ENCODE results near the gene BACE2. TPM values are rescaled to one million over a fixed set of nuclear protein-coding genes. Genes with fewer than 3 reads are reported as not detected.

BACE2 gene
- polyA plus RNA-seq, 1 donor: 29.1 TPM

DNA sequence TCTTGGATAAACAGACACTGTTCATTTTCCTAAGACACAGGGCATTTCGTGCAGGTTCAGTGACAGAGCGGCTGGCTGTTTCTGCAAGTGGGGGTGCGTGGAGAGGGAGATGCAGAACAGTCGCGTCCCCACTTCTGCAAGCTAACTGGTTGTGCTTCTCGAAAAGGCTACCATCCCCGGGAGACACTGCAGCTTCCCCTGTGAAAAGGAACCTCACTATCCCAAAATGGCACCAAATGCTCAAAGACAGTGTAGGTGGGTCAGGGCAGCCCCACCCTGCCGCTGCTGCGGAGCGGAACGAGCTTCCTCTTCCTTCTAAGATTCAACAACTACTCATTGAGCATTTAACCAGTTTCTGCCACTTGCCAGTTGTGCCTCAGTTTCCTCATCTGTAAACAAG, 19.2 kb upstream of the BACE2 start:
- DNase-seq (ENCODE audit: low read depth): no peak

DNA sequence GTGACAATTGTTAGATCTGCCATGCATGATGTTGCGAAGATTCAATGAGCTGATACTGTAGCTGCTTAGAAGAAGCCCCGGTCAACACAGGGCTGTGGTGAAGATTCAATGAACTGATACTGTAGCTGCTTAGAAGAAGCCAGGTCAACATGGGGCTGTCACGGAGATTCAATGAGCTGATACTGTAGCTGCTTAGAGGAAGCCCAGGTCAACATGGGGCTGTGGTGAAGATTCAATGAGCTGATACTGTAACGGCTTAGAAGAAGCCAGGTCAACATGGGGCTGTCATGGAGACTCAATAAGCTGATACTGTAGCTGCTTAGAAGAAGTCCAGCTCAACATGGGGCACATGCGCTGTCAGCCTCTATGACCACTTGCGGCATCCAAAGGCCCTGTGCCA, 18.8 kb upstream of the BACE2 start:
- no peak for DNase-seq (ENCODE audit: low read depth)

GRCh38 chr21:41152147-41152546, 15.8 kb upstream of the BACE2 start:
- no peak for DNase-seq (ENCODE audit: low read depth)

DNA sequence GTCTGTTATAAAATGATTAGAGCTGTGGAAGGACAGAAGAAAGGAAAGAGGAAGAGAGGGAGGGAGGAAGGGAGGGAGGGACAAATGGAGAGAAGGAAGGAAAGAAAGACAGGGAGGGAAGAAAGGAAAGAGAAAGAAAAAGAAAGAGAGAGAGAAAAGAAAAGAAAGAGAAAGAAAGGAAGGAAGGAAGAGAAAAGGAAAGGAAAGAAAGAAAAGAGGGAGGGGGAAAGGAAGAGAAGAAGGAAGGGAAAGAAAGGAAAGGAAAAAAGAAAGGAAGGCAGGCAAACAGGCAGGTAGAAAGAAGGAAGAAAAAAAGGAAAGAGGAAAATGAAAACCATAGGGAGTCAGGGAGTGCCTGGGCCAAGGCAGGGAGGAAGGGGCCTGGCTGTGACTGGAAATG, 14.5 kb upstream of the BACE2 start:
- DNase-seq (ENCODE audit: low read depth): no peak

- no peak for DNase-seq (ENCODE audit: low read depth)
Observed at GRCh38 chr21:41156142-41156541, 11.8 kb upstream of the BACE2 start.

DNA sequence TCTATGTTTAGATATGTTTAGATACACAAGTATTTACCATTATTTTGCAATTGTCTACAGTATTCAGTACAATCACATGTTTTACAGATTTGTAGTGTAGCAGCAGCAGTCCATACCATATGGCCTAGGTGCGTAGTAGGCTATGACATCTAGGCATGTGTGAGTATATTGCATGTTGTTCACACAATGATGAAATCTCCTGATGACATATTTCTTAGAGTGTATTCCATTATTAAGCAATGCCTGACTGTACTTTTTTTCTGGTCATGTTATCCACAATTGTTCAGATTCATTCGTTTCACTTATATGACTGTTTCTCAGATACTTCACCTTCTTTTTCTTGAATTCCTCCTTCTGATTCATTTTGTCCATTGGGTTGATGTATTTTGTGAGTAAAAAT, 9.9 kb upstream of the BACE2 start:
- no peak for DNase-seq (ENCODE audit: low read depth)

- DNase-seq (ENCODE audit: low read depth): no peak
Observed at GRCh38 chr21:41160036-41160435, 7.9 kb upstream of the BACE2 start.

GRCh38 chr21:41161428-41161827, 6.5 kb upstream of the BACE2 start:
- DNase-seq (ENCODE audit: low read depth): no peak

DNA sequence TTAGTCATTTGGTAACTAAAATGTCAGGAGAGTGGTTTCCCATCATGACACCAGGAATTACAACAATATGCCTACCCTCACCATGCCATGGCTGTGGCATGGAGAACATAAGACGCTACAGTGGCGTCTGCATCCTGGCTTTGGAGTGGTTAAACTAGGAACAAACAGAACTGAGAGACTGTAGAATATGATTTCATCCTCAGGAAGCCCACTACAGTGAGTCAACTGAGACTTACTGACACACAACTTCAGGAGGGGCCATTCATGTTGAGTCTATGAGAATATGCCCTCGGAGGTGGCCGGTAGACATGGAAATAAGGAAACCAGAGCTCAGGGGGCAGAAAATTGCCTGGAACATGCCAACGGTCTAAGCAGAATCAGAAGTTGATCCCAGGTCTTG, 5.9 kb upstream of the BACE2 start:
- no peak for DNase-seq (ENCODE audit: low read depth)

- DNase-seq (ENCODE audit: low read depth): no peak
Observed at GRCh38 chr21:41163091-41163490, 4.9 kb upstream of the BACE2 start.

DNA sequence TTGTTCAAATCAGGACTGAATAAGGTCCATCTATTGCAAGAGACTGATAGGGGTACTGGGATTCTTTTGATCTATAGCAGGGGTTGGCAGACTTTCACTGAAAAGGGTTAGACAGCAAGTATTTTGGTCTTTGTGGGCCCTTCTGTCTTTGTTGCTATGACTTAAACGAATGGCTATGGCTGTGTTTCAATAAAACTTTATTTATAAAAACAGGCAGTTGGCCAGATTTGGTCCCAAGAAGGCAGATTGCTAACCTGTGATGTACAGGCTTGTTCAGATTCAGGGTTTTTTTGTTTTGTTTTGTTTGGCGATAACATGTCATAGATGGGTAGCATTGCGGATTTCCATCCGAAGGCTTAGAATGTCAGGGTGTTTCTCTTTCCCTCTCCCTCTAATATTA, 3.9 kb upstream of the BACE2 start:
- DNase-seq (ENCODE audit: low read depth): no peak

- DNase-seq (ENCODE audit: low read depth): no peak
Observed at GRCh38 chr21:41164981-41165655, 2.8 kb upstream of the BACE2 start.

GRCh38 chr21:41166884-41167283, 1.1 kb upstream of the BACE2 start:
- no peak for DNase-seq (ENCODE audit: low read depth)

DNA sequence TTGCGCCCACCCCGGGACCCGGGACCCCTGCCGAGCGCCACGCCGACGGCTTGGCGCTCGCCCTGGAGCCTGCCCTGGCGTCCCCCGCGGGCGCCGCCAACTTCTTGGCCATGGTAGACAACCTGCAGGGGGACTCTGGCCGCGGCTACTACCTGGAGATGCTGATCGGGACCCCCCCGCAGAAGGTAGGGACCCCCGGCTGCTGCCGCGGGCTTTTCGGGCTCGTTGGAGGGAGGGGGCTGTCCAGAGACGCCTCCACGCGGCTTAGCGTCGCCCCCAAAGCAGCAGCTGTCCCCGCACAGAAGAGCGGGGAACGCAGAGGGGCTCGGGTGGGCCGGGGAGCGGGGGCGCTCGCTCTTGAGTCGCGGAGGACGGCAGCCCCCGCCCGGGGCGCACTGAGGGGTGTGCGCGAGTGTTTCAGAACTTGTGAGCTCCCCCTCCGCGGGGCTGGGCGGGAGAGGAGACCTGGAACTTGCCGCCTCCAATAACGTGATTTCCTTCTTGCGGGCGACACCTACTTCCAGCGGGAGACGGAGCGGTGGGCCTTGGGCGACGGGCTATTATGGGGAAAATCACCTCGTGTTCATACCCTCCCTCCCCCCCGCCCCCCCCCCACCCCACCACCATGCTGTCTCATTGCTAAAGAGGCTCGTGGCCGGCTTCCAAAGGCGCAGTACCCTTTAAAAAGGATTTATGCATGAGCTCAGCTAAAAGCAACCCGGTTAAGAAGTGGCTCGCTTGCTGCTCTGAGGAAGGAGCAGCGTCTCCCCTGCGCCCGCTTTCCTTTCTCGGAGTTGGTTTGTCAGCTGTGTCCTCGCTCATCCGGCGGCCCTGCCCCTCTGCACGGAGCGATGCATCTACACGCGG, 664 bp downstream of the BACE2 start:
- peak; percentile 34 for DNase-seq (ENCODE audit: low read depth)

DNA sequence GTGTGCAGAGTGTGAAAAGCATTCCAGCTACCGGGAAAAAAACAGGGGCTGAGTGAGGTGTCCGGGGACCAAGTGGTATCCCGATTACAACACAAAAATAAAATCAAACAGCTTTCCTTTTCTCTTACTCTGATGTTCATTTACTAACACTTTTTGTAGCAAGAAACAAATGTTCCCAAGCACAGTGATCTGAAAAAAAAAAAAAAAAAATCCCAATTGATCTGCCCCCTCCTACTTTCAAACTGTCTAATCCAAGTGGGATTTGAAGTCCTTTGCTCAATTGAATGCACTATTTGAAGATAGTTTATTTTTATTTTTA, 1.3 kb downstream of the BACE2 start:
- DNase-seq (ENCODE audit: low read depth): no peak

GRCh38 chr21:41169701-41170100, 1.7 kb downstream of the BACE2 start:
- DNase-seq (ENCODE audit: low read depth): no peak

GRCh38 chr21:41170442-41170841, 2.5 kb downstream of the BACE2 start:
- DNase-seq (ENCODE audit: low read depth): no peak

DNA sequence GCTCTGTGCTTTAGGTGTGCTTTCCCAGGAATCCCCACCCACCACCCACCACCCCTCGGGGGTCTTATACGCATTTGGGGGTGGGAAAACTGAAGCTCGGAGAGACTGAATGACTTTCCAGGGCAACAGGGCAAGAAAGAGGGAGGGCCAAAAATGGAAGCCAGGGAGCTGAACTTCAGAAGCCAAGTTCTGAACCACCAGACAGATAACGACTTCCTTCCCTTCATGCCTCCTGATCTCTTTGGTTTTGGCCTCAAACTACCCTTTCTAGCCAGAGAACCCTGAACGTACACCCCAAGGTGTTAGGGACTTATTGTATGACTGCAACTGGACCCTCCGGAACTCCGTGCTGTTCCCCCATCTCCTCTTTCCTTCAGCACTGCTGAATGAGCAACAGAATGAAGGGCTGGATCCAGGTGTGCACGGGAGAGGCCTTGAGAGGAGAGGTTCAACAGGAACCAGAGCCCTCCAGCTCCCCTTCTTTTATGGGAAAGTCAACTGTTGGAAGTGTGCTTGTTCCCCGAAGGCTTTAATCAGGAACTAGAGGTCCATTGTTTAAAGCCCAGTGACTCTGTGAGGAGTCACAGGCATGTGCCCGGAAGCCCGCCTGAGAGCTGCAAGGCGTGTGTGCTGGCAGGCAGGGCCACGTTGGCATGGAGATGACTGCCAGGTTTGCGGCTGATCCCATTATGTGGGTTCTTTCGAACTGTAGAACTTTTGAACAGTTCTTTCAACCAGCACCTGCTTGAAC, 3.1 kb downstream of the BACE2 start:
- DNase-seq (ENCODE audit: low read depth): no peak

DNA sequence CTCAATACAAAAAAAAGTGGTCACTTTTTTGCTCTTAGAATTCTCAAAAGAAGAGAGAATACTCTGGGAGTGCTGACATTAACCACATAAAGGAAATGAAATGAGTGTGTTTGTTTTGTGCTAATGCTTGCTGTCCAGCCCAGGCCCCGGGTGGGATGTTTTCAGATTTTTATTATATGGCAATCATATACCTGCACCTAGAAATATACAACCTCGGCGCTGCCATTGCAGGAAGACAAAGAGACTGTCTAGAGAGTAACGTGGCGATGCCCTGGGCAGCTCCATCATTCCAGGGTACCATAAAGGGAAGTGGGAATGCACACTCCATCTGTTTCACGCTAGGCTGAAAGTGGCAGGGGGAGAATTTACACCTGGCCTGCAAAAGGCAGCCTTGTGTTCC, 7.1 kb downstream of the BACE2 start:
- DNase-seq (ENCODE audit: low read depth): no peak

DNA sequence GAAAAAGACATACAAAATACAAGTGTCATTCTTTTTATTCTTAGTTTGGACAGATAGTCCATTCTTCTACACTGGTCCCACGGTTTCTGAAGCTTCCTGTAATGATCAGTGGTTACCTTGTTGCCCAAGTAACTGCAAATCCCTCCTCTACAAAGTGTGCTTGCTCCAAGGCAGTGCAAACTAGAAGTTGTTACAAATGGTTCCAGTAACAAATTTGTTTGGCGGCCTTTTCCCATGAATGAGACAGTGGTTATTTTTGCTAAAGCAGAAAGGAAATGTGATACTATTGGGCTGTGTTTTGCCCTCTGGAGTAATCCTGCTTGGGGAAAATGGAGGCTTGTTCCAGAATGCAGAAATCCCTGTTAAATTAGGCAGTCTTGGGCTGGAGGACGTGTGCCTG, 8.9 kb downstream of the BACE2 start:
- DNase-seq (ENCODE audit: low read depth): no peak

DNA sequence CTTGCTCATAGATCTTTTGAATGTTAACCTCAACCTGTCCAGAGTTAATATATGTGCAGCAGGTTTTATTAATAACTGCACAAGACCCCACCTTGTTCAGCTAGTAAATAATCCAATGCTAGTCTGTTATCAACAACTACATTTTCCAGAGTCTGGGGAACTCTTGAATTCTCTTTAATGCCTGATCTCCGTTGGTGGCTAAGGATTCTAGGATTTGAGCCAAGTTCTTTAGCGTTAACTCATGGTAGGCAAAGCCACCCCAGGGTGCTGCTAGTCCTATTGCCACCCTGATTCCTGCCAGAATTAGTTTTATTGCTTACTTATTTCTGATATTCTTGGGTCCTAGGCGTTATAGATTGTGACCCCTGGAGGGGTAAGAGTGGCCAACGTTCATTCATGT, 12.8 kb downstream of the BACE2 start:
- DNase-seq (ENCODE audit: low read depth): no peak

- no peak for DNase-seq (ENCODE audit: low read depth)
Observed at GRCh38 chr21:41182547-41182946, 14.6 kb downstream of the BACE2 start.

DNA sequence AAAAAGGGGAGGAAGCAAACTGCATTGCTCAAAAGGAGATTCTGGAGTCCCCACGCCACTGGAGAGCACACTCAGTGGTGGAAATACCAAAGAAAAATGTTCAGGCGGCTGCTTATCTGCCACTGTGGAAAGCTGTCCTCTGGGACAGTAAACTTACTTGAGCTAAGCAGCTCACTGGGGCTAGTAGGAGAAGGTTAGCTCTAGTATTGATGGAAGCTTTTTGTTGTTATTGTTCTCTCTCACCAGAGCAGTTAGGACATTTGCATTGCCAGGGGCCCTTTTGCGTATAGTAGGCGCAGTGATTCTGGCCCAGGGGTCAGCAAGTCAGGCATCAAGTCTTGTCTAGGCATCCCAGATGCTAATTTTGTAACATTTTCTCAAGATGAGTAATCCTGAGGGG, 15.6 kb downstream of the BACE2 start:
- no peak for DNase-seq (ENCODE audit: low read depth)

All from forelimb muscle (tissue), 1 donor.